GM21717 (cell line): Measurements from ENCODE around the gene SMPD4.
"Not testable (repeated sequence)": the region's sequence is repeated elsewhere in the genome, so short reads cannot be mapped to it uniquely, and the experiment has no call there.

Source experiments
- ATAC-seq: cut with Tn5 transposase; IDR thresholded peaks from one replicate; pipeline ENCODE4 v1.9.1; 2021; ENCODE audit warnings: mild to moderate bottlenecking, moderate library complexity; ENCODE audit not compliant: unreplicated experiment

Gene SMPD4, protein sequence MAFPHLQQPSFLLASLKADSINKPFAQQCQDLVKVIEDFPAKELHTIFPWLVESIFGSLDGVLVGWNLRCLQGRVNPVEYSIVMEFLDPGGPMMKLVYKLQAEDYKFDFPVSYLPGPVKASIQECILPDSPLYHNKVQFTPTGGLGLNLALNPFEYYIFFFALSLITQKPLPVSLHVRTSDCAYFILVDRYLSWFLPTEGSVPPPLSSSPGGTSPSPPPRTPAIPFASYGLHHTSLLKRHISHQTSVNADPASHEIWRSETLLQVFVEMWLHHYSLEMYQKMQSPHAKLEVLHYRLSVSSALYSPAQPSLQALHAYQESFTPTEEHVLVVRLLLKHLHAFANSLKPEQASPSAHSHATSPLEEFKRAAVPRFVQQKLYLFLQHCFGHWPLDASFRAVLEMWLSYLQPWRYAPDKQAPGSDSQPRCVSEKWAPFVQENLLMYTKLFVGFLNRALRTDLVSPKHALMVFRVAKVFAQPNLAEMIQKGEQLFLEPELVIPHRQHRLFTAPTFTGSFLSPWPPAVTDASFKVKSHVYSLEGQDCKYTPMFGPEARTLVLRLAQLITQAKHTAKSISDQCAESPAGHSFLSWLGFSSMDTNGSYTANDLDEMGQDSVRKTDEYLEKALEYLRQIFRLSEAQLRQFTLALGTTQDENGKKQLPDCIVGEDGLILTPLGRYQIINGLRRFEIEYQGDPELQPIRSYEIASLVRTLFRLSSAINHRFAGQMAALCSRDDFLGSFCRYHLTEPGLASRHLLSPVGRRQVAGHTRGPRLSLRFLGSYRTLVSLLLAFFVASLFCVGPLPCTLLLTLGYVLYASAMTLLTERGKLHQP

DNA sequence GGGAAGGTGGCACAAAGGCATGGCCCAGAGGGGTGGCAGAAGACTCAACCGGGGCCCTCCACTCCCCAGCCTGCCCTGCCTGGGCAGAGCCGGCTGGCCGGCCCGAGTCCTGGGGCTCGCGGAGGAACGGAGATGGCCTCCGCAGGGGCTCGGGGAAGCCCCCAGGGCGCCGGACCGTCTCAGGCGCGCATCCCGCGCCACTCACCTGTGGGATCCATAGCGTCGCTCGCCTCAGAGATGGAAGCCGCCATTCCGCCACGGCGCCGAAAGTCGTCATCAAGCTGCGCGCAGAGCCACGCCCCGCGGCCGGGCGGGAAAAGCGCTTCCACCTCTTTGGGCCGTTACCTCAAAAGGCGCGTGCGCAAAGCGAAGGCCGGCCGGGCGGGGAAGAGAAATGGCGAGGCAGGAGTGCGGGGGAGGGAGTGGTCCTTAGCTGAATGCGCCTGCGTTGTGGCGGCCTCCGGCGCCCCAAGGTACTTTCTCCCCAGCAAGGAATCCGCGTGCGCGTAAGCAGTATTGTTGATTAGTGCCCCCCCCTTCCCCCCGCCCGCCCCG, at the start of gene SMPD4:
Gene SMPD4 (minus strand): TSS at position 278 of the 555 bp plus-strand sequence. CDS start 5,010 bp downstream, outside the sequence.
- peak; percentile 52 for ATAC-seq

DNA sequence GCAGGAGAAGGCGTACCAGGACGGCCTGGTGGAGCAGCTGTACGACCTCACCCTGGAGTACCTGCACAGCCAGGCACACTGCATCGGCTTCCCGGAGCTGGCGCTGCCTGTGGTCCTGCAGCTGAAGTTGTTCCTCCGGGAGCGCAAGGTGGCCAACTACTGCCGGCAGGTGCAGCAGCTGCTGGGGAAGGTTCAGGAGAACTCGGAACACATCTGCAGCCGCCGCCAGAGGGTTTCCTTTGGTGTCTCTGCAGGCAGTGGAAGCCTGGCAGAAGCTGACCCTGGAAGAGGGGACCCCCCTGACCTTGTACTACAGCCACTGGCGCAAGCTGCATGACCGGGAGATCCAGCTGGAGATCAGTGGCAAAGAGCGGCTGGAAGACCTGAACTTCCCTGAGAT, 49.5 kb upstream of the SMPD4 start:
- not testable (repeated sequence) for ATAC-seq

DNA sequence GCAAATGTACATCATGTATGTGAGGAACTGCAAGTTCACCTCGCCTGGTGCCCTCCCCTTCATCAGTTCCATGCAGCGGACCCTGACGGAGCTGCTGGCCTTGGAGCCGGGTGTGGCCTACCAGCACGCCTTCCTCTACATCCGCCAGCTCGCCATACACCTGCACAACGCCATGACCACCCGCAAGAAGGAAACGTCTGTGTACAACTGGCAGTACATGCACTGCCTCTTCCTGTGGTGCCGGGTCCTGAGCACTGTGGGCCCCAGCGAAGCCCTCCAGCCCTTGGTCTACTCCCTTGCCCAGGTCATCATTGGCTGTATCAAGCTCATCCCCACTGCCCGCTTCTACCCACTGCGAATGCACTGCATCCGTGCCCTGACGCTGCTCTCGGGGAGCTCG, 49.0 kb upstream of the SMPD4 start:
- ATAC-seq = not testable (repeated sequence)

DNA sequence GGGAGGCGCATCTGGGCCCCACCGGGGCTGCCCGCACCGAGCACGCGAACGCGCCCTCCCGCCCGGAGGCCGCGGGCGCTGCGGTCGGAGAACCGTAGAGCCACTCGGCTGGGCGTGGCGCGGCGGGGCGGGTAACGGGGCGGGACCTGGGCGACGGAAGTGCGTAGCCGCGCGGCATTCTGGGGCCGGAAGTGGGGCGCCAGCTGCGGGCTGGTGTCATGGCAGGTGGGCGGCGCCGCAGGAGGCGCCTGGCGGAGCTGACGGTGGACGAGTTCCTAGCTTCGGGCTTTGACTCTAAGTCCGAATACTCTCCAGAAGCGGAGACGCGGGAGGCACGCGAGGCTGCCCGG, 47.7 kb upstream of the SMPD4 start:
- not testable (repeated sequence) for ATAC-seq

DNA sequence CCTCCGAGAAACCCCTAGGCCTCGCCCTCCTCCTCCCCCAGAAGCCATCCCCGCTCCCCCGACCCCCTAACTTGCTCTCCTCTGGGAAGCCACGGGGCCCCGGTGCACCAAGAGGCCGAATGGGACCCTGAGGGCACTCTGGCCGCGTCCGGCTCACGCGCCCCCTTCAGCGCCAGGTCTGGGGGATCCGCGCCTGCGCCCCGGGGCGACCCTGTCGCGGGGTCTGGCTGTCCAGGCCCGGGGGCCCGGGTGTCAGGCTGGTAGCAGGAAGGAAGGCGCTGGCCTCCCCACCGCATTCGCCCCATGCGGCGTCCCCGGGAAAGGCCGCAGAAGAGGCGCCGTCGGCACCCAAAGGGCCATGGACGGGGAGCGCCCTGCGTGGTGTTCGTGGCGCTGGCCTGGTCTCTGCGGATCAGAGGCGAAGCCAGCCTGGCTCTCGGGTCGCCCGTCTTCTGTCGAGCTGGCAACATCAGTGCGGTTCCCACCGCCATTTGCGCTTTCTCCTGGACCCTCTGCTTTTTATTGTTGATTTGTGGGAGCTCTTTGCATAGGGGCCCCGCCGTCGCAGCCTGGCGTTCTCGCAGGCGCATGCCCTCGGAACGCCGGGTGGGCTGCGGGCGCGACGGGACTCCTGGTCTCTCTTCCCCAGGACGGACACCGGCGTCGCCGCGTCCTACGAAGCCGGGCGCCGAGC, 47.2 kb upstream of the SMPD4 start:
- ATAC-seq = not testable (repeated sequence)

DNA sequence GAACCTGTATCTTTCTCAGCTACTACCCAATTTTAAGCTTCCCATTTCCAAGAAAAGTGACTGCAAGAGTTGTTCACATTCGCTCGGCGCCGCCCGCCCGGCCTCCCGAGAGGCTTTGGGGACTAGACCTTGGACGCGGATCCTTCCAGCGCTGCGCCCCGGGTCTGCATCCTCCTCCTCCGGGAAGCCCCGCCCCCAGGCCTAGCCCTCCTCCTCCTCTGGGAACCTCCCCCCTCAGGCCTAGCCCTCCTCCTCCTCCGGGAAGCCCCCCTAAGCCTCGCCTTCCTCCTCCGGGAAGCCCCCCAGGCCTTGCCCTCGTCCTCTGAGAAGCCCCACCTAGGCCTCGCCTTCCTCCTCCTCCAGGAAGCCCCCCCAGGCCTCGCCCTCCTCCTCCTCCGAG, 46.6 kb upstream of the SMPD4 start:
- not testable (repeated sequence) for ATAC-seq

DNA sequence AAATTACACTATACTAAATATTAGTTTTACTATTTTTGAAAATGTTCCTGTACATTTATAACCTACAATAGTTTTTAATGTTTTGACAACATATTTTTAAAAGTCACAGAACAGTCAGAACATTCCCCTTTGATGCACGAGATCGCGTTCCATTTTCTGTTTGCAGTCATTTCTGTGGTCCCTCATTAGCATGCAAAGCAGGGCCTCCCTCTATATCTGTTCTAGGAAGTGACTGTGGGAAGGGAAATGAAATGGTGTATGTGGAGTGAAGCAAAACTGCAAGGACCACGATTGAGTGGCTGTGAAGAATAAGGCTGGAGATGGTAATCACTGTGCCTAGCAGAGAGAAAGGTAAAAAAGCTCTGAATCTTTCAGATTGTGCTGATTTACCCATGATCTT, 41.1 kb upstream of the SMPD4 start:
- peak; percentile 100 for ATAC-seq

DNA sequence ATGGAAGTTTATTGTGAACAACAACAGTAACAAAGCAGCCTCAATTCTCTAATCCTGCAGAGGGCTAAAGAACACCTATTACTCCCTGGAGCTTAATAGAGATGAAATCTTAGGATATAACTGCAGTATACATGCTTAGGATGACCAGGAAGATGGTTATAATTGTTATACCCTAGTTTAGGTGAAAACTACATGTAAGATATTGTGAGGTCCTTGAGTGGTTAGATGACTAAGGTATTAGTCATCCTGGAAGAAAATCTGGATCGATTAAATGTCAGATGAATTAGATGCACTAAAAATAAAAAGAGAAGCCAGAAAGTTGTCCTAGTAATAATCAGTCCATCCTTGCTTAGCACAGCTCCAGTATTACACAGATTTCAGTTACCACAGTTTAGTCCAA, 39.1 kb upstream of the SMPD4 start:
- ATAC-seq = not testable (repeated sequence)

DNA sequence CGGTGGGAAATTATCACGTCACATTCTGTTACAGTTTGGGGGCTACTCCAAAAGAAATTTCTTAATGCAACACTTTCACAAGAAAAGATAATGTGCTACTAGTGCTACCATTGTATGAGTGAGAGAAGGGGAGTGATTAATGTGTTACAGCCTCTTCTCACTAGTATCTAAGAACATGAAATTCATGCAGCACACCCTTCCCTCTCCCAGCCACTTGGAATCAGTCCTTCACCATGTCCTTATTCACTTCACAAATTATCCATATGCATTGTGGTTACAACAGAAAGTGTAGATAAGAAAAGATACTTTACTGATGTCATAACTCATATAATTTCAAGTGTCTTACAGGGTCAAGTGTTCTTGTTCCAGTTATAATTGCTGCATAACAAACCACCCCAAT, 37.7 kb upstream of the SMPD4 start:
- ATAC-seq = not testable (repeated sequence)

DNA sequence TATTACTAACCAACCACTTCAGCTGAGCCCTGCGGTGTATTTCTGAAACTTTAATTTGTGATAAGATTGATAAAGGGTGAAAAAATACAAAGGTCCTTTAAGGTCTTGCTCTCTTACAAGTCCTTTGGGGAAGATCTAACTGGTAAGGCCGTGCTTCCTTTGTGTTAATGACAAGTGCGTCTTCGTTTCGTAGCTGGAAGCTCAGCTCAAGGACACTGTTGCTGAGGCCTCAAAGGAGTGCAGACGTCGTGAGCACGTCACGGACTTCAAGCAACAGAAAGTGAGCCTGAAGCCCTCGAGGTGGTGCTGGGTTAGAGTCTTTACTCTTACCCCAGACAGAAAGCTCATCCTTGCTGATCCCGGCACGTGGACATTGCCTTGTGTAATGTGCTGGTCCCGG, 25.6 kb upstream of the SMPD4 start:
- not testable (repeated sequence) for ATAC-seq

DNA sequence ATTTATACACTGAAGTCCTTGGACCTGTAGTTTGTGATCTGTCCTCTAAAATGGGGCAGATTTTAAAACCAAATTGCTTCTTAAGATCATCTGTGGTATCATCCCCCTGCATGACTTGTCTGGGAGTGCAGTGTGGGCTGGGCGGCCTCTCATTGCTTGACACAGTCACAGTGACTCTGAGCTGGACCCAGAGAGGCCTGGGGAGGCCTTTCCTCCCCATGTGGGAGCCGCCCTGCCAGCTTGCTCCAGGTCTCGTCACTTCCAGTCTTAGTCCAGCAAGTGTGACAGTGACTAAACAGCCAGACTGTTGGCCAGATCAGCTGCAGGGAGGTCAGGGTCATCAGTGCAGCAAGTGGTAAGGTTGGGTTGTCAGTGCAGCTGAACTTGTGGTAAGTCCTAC, 21.7 kb upstream of the SMPD4 start:
- ATAC-seq = not testable (repeated sequence)

DNA sequence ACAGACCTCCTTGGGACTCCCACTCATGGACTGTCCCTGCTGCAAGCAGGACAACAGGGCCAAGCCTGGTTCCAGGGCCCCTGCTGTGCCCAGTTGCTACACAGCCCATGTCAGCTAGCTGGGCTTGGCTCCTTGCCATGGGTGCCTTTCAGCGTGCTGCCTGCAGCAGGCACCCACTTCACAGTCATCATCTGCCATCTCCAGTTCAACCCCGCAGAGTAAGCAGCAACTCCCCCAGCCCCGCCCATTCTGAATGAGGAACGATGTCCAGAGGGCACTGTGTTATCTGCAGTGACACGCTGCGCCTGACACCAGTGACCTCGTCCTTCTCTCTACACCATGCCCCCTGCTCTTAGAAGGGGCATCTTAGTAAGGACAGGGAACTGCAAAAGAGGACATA, 21.1 kb upstream of the SMPD4 start:
- not testable (repeated sequence) for ATAC-seq

DNA sequence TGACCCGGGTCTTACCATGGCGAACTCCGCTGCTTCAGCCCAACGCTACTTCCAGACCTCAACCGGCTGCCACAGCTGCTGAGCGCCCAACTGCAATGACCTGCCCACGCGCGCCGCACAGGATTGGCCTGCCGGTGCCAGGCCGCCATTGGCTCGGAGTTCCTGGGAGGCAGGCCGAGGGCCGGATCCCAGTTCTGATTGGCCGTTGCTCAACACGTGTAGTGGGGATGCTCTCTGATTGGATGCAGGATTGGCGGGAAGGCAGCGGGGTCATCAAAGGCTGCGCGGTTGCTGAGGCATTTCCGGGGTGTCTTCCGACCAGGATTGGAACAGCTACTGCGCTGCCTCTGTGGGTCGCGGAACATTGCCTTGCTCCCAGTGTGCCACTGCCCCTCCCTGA, 16.9 kb upstream of the SMPD4 start, which contains the start of gene TUBA3E:
Gene TUBA3E (minus strand): TSS at position 97 of the 400 bp plus-strand sequence. CDS start 79 bp downstream, at position 18.
- ATAC-seq = no peak

DNA sequence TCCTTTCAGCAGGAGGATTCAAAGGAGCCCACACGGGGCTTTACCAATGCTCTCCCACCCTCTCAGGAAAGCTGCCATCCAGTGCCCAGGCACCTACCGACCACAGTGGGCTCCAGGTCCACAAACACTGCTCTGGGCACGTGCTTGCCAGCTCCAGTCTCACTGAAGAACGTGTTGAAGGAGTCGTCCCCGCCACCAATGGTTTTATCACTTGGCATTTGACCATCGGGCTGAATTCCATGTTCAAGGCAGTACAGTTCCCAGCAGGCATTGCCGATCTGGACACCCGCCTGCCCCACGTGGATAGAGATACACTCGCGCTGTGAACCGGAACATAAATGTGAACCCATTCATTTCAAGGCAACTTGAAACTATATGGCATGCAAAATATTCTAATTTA, 14.7 kb upstream of the SMPD4 start:
- not testable (repeated sequence) for ATAC-seq

DNA sequence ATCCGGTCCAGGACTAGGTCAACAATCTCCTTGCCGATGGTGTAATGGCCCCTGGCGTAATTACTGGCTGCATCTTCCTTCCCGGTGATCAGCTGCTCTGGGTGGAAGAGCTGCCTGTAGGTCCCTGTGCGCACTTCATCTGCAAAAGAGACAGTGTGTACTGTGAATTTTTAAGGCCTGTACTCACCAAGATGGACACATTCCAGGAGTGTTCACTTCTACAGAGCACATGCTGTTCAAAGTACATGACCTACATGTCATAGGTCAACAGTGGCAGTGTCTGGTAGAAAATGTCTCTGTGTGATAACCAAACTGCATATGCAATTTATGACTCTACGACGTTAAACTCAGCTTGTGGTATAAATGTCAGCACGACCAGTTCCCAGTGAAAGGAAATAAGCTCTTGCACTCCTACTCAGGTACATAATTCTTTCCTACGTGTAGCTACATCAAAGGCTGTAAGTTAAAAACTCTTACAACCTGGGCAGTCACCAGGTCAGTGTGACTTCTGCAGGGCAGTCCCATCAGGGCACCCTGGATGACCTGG, 13.8 kb upstream of the SMPD4 start:
- not testable (repeated sequence) for ATAC-seq

DNA sequence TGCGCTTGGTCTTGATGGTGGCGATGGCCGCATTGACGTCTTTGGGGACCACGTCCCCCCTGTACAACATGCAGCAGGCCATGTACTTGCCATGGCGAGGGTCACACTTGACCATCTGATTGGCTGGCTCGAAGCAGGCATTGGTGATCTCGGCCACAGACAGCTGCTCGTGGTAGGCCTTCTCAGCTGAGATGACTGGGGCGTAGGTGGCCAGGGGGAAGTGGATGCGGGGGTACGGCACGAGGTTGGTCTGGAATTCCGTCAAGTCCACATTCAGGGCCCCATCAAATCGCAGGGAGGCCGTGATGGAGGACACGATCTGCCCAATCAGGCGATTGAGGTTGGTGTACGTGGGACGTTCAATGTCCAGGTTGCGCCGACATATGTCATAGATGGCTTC, 12.4 kb upstream of the SMPD4 start:
- not testable (repeated sequence) for ATAC-seq

DNA sequence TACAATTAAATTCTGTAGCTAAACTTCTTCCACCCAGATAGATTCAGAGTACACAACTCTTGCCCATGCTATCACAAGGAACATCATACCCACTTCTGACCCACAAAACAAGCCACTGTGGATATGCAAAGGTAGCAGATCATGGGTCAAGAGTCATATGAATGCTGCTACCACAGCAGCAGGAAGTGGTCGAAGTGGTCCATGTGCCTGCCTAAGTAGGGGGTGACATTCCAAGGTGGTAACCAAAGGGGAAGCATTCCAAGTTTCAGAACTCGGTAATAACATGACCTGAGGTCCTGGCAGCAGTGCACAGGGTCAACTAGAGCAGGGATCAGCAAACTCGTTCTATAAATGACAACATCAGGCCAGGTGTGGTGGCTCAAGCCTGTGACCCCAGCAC, 11.0 kb upstream of the SMPD4 start:
- not testable (repeated sequence) for ATAC-seq

DNA sequence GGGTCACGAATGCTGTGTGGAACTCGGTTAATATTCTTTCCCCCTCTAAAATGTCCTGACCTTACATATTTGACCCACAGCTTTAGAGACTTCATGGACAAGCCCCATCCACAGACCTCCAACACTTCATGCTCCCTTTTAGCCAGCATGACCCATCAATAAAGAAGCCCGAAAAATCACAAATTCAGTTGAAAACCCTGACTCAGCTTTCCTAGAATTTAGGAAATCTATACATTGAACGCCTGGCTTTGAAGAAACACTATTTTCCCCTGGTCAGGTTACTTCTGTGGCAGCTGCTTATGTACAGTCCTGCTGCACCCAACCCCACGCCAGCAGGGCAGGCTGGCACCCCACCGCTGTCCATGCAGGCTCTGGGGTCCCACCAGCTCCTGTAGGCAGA, 9.9 kb upstream of the SMPD4 start:
- not testable (repeated sequence) for ATAC-seq

DNA sequence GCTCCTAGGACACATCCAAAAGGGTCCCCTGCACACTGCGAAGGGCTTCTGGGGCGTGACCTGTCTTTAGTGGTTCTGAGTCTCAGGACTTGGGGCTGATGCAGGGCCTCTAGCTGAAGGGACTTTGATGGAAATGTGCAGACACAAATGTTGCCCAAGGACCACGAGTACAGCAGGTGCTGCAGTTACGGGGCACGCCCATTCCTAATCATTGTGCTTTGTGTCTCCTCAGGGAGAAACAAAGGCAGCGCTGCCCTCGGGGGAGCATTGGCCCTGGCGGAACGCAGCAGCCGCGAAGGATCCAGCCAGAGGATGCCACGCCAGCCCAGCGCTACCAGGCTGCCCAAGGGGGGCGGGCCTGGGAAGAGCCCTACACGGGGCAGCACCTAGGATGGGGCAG, 8.8 kb upstream of the SMPD4 start:
- no peak for ATAC-seq

DNA sequence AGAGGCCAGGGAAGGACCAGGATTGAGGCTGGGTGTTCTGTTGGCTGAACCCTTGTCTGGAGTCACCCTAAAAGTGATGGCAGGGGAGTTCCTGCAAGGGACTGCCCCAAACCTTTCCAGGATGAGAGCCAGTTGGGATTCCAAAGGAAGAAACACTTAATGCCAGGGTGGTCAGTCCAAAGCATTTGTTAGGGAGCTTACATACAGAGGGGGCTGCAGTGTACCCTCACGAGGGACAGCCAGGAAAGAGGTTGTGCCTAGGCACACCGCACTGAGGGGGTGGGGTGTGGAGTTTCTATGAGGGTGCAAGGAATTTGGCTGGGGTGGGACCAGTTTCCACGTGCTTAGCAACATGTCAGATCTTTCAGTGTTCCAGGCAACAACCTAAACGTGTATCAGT, 7.6 kb upstream of the SMPD4 start:
- not testable (repeated sequence) for ATAC-seq
